GM21619 (cell line): ENCODE measurements around the gene SCYL1.
"Not testable (repeated sequence)": the region's sequence is repeated elsewhere in the genome, so short reads cannot be mapped to it uniquely, and the experiment has no call there.

ENCODE experiments used
- ATAC-seq: cut with Tn5 transposase; IDR thresholded peaks from one replicate; pipeline ENCODE4 v1.9.1; 2021; ENCODE audit not compliant: unreplicated experiment

SCYL1 gene

DNA sequence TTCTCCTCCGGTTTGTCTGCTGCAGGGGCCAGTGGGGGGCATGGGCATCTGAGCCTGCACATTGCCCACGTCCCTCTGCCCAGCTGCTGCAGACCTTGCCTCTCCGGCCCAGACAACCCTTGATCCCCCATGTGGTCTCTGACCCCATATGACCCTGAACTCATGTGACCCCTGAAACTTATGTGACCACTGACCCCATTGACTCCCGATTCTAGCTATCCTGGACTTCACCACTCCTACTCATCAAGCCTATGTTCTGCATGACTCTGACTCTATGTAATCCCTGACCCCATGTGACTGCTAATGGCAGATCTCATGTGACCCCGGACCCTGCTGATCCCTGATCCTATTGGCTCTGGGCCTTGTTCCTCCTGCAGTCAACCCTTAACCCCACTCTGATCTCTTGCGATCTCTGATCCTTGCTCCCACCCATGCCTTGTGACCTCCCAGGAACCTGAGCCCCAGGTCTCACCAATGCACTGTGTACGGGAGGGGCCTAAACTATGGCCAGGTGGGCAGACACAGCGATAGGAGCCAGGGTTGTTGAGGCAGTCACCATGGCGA is 27.6 kb downstream of the SCYL1 start:
- no peak for ATAC-seq

GRCh38 chr11:65553301-65554001 is 28.6 kb downstream of the SCYL1 start:
- ATAC-seq = no peak

DNA sequence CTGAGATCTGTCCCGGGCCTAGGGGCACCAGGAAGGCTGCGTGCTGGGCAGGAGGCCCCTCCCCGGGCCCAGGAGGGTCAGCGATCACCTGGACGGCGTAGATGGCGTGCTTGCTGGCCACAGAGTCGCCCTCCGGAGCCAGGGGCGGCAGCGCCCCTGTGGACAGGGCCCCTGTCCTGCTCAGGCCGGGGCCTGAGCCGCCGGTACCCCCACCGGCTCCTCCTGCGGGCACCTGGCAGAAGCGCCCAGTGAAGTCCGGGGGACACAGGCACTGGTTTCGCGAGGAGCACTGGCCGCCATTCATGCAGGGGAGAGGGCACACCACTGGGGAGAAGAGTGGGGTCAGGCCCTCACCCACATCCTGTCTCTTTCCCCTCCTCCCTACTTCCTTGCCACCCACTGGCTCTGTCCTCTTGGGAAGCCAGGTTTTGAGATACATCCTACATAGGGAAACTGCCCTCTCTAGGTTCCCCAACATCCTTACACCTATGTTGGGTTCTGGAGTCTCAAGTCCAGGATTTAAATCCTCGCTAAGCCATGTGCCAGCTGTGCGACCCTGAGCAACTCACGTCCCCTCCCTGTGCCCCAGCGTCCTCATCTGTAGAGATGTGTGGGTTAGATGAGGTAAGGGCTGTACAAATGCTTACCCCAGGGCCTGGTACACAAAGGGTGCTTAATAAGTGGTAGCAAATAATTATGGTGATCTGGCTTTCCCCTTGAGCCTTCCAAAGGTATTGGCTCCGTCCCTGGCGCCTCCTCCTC is 29.4 kb downstream of the SCYL1 start:
- no peak for ATAC-seq

- ATAC-seq = no peak
Observed at GRCh38 chr11:65554842-65555430, 30.1 kb downstream of the SCYL1 start.

GRCh38 chr11:65555693-65556231 is 30.9 kb downstream of the SCYL1 start:
- no peak for ATAC-seq

DNA sequence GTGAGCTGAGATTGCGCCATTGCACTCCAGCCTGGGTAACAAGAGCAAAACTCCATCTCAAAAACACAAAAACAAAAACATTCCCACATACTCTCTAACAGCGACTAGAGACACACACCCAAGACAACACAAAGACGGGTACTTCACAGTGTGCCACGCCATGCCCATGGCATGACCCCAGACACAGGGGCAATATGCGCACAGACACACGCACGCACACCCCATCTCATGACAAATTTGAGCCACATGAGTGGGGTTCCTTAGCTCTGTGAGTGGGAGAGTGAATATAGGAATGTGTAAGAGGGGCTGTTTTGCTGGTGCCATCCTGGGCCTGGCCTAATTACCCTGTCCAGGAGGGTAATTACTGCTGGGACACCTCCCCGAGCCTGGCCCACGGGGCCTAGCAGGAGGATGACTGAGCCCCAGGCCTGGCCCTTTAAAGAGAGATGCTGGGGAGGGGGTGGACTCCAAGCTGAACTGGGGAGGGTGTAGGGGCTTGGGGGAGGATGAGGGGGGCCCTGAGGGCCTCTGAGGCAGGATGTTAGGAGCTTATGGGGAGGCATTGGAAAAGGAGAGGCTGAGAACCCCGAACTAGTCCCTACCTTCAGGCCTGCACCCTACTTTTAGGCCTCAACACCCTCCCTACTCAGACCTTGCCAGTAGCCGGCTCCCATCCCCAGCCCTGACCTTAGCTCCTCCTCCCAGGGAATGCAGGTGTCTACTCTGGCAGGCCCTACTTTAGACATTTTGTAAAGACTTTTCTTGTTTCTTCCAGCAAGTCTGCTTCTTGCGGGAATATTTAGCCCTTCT is 31.8 kb downstream of the SCYL1 start:
- ATAC-seq = no peak

DNA sequence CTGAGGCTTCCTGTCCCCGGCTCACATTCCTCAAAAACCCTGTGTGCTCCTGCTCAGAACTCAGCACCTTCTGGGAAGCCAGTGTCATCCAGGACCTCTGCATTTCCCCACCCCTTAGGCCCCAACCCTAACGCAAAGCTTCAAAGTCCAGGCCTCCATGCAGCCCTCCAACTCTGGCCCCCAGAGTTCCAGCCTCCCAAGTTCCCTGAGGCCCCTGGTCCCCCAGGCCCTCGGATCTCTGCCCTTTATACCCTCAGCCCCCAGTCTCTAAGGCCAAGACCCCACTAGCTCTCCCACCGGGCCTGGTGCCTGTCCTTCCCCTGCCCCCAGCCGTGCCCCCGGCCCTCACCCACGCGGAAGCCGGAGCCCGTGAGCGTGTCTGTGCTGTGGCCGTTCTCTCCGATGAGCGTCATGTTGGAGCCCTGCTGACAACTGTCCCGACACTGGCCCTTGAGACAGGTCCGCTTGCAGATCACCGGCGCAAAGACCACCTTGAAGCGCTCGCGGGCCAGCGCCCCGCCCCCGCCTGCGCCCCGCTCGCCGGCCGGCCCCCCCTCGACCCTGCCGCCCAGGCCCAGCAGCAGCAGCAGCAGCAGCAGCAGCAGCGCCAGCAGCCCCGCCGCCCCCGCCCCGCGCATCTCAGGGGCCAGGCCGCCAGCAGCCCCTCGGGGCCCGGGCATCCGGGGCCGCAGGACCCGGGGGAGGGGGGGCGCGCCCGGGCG is 32.6 kb downstream of the SCYL1 start:
- ATAC-seq = no peak

- ATAC-seq = no peak
Observed at GRCh38 chr11:65558002-65558929, 33.4 kb downstream of the SCYL1 start, which contains the start of gene LTBP3. TSS of gene LTBP3 (minus strand) at chr11:65558359. CDS start at chr11:65557959, 400 bp downstream.

- ATAC-seq = no peak
Observed at GRCh38 chr11:65558930-65559509, 34.1 kb downstream of the SCYL1 start.

GRCh38 chr11:65559535-65559934 is 34.7 kb downstream of the SCYL1 start:
- ATAC-seq = no peak

DNA sequence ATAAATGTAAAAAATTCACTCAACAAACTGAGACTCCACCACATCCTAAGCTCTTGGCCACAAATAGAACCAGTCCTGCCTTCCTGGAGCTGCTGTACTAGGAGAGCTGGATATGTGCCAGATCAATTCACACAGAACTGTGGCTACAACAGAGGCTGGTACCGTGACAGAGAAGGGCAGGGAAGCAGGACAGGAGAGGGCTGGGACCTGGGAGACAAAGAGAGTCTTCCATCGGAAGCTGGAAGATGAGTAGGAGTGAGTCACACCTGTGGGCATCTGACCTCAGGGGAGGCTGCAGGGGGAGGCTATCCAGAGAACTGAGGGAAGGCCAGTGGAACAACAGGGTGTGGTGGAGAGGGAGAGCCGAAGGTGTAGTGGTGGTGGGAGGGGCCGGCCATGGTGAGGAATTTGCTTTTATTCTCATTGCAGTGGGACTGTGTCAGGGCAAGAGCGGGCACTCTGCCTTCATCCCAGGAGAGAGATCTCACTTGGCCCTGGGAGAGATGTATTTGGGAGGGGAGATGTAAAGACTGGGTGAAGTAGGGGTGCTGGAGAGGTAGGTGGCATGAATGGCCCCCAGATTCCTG is 35.2 kb downstream of the SCYL1 start:
- ATAC-seq = no peak

- no peak for ATAC-seq
Observed at GRCh38 chr11:65560555-65561418, 35.9 kb downstream of the SCYL1 start.

DNA sequence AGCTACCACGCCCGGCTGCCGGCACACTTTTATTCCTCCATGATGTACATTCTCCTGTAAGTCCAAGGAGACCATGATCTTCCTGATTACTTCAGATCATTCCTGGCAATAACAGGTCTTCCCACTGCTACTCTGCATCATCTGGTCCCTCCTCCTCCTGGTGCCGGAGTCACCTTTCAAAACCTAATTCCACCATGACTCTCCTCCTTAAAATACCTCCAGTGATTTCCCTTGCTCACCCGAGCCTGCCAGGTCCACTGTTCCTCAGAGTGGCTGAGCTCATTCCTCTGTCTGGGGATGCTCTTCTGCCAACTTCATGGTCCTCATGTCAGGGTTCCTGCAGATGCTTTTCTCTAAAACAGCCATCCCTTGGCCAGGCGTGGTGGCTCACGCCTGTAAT is 37.1 kb downstream of the SCYL1 start:
- no peak for ATAC-seq

DNA sequence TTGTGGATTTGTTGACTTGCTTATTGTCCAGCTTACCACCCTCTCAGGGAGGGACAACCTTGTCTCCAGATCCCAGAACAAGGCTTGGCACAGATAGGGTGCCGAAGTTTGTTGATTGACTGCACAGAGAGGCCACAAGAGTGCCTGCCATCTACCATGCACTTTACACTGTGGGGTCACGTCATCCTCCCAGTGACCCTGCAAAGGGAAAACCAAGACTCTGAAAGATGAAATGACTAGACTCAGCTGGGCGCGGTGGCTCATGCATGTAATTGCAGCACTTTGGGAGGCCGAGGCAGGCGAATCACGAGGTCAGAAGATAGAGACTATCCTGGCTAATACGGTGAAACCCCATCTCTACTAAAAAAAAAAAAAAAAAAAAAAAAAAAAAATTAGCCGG is 37.9 kb downstream of the SCYL1 start:
- no peak for ATAC-seq

GRCh38 chr11:65563601-65564000 is 38.7 kb downstream of the SCYL1 start:
- no peak for ATAC-seq

DNA sequence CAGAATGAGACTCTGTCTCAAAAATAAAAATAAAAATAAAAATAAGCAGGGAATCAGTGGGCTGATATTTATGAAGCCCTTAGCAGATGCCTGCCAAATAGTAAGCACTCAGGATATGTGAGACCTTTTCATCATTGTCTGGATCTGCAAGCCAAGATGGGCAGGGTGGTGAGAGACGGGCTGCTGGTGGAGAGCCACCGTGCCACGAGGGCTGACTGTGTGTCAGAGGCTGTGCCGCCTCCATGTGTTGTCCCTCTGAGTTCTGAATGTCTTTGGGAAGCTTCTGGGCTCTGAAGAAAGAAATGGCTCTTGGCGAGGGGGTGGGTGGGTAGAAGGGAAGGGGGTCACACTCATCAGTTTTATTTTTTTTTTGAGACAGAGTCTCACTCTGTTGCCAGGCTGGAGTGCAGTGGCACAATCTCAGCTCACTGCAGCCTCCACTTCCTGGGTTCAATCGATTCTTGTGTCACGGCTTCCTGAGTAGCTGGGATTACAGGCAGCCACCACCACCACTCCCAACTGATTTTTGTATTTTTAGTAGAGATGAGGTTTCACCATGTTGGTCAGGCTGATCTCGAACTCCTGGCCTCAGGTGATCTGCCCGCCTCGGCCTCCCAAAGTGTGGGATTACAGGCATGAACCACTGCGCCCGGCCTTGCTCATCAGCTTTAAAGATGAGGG is 40.1 kb downstream of the SCYL1 start:
- not testable (repeated sequence) for ATAC-seq
